HG03439 (cell line): ENCODE data around the gene CAPRIN1.
A peak's percentile ranks its signal among the peaks of the same experiment; 100 is the strongest.

Source experiments
- ATAC-seq: cut with Tn5 transposase; IDR thresholded peaks from one replicate; pipeline ENCODE4 v1.9.1; 2021; ENCODE audit warnings: mild to moderate bottlenecking, moderate library complexity; ENCODE audit not compliant: unreplicated experiment

Gene CAPRIN1, protein sequence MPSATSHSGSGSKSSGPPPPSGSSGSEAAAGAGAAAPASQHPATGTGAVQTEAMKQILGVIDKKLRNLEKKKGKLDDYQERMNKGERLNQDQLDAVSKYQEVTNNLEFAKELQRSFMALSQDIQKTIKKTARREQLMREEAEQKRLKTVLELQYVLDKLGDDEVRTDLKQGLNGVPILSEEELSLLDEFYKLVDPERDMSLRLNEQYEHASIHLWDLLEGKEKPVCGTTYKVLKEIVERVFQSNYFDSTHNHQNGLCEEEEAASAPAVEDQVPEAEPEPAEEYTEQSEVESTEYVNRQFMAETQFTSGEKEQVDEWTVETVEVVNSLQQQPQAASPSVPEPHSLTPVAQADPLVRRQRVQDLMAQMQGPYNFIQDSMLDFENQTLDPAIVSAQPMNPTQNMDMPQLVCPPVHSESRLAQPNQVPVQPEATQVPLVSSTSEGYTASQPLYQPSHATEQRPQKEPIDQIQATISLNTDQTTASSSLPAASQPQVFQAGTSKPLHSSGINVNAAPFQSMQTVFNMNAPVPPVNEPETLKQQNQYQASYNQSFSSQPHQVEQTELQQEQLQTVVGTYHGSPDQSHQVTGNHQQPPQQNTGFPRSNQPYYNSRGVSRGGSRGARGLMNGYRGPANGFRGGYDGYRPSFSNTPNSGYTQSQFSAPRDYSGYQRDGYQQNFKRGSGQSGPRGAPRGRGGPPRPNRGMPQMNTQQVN

DNA sequence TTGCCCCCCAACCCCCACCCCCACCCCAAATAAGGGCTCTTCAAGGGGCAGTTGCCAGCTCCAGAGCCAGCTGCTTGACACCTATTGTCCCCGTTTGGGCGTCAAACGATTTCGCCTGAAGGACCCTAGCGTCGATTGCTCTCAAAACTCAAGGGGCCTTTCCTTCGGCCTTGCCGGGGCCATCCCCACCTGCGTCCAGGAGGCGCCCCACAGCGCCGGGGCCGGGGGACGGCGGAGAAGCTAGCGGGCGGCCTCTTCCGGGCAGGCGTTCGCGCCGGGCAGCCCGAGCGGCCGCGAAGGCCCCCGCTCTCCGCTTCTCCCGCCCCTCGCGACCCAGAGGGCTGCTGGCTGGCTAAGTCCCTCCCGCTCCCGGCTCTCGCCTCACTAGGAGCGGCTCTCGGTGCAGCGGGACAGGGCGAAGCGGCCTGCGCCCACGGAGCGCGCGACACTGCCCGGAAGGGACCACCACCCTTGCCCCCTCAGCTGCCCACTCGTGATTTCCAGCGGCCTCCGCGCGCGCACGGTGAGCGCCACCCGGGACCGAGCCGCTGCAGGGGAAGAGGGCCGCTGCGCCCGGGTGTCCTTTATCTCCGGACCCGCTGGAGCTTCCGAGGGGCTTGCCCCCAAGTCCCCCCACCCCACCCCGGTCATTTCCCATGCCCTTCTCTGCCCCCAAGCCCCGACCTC, at the start of gene CAPRIN1:
Gene CAPRIN1 (plus strand): TSS at position 383 of the 687 bp plus-strand sequence. CDS start 690 bp downstream, outside the sequence.
- ATAC-seq: peak; percentile 70

DNA sequence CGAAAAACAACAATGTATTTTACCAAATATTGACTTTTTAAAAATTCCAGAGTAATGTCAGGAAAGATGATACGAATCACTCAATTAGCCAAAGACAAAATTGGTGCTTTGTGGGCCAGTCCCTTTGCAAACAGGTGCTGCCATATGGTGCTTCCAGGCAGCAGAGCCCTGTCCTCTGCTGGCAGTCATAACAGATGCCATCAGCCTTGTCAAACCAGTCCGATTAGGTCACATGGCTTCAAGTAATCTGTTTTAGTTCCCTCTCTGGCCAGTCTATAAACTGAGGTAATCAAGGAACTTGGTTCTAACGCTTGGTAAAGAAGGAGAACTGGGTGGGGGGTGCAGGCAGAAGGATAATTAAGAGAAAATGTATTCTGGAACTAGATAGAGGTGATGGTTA, 49.1 kb upstream of the CAPRIN1 start:
- ATAC-seq: no peak

DNA sequence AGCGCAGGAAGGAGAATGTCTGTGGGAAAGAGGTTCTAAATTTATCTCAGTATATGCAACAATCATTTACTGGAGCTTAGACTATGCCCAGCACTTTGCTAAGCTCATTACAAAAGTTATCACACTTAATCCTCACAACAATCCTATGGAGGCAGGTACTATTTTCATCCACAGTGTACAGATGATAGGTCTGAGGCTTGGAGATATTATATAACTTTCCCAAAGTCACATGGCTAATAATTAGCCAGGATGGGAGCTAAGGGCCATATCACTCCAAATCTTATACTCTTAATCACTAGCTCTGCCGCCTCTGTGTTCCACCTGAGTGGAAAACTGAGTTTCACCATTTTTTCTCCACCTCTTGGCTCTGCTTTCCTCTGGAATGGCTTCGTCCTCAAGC, 47.3 kb upstream of the CAPRIN1 start:
- no peak for ATAC-seq

DNA sequence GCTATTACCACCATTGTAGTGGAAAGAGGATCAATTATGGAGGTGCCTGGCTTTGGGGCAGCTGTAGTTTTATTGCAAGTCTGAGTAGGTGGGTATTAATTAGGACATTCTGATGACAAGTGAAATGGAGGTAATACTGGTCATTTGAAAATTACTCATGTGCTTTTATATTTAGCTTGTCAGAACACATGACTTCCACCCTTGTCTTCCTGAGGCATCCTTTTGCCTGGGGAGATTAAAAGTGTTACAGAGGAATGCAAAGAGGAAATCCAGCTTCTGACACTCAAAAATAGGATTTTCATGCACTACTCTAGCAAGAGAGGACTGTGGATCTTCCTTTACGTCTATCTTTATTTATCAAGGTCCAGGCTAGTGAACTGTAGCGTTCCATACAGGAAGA, 44.7 kb upstream of the CAPRIN1 start:
- ATAC-seq: no peak

DNA sequence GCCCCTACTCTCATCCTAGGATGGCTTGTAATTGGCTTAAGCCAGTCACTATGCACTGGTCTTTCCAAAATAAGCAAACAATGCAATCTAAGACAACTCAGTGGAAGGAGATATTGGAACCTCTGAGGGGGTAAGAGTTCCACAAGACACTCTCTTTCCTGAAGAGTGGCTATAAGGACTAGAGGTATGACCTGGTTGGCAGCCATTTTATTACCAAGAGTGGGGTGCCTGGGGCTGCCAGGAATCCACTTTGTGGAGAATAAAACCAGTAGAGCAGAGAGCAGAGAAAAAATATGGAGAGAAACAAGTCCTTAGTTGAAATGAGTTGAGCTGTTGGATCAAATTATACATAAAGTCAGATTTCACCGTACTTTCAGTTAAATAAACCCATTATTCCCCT, 38.8 kb upstream of the CAPRIN1 start:
- no peak for ATAC-seq

DNA sequence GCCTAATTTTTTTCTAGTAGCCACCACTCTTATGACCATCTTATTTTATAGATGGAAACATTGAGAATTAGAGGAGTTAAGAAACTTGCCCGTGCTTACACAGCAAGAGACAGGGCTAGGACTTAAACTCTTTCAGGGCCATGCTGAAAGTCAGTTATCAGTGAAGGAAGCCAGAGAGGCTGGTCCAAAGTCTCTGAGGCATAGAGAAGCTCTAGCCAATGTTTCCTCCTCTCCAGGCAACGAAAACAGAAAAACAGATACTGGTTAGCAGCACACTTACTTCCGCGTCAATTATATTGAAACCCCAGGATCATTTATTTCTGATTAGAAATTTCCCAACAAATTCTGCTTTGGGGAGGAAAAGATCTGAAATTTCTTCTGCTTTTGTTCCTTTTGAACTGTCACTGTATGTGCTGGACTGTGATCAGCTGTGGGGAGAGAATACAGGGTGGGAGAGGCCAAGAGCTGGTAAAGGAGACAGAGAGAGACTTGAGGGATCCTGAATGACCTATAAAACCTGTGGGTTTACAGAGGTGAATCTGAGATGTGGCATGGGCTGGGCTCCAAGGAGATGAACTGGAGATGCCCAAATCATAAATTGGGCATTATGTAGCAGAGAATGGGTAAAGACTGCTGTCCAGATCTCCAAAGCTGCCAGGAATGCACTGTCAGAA, 37.5 kb upstream of the CAPRIN1 start:
- ATAC-seq: no peak

DNA sequence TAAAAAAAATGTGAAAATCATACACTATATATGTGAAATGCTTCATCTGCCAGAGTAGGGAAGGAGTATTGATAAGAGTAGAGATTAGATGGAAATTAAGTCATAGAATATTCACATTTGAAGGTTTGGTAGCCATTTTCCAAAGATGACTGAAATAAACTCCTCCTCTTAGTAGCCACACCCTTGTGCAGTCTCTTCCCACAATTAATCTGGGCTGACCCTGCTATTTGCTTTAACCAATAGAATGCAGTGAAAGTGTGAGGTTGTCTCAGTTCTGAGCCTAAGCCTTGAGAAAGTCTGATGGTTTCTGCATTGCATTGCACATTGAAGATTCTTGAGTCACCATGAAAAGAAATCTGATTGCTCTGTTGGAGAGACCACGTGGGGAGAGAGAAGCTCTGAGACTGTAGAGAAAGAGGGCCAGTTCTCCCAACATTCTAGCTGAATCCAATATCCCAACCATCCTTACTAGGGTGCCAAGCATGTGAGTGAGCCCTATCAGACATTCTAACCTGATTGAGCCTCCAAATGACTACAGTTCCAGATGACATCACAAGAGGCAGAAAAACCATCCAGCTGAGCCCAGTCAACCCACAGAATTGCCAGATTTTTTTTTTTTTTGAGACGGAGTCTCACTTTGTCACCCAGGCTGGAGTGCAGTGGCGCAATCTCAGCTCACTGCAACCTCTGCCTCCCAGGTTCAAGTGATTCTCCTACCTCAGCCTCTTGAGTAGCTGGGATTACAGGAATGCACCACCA, 29.4 kb upstream of the CAPRIN1 start:
- no peak for ATAC-seq

DNA sequence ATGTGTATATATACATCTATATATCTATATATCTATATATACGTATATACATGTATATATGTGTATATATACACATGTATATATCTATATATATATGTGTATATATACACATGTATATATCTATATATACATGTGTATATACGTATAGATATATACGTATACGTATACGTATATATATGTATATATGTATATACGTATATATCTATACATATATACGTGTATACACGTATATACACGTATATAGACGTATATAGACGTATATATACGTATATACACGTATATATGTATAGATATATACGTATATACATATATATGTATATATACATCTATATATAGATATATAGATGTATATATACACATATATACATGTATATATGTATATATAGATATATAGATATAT, 25.1 kb upstream of the CAPRIN1 start:
- ATAC-seq: no peak

DNA sequence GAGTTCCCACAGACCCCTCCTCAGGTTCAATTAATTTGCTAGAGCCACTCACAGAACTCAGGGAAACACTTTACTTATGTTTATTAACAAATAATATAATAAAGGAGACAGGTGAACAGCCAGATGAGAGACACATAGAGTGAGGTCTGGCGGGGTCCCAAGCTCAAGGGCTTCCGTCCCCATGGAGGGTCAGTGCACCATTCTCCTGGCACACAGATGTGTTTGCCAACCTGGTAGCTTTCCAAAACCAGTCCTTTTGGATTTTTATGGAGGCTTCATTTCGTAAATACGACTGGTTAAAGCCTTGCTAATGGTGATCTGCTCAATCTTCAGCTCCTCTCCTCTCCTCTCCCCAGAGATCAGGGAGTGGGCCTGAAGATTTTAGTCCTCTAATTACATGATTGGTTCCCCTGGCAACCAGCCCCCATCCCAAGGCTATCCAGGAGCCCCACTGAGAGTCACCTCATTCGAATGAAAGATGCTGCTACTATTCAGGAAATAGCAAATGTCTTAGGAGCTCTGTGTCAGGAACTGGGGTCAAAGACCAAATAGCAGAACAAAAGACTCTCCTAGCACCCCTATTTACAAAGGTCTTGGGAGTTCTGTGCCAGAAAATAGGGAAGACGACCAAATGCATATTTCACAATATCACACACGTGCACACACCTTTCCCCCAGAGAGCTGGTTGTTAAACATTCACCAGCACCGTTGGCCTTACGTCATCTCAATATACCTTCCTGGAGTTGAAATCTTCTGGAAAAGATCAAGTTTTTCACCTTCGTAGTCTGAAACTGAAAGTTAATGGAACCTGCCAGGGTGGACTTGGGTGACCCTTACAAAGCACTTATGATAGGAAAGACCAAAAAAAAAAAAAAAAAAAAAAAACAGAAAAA, 23.8 kb upstream of the CAPRIN1 start:
- ATAC-seq: no peak

DNA sequence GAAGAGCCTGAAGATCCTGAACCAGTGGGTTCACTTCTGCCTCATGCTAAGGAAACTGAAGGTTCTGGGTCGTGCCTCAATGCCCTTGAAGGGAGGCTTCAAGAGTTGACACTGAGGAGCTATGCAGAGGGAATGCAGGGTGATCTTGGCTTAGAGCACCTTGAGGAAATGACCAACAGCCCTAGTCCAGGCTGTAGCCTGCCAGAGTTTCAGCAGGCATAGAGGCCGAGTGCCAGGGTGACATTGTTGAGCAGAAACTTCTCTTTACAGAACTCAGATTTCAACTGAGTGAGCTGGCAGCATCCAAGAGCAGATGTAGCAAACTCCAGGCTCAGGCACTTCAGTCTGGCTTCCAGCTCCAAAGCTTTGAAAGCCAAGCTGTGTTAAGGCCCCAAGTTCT, 23.1 kb upstream of the CAPRIN1 start:
- ATAC-seq: no peak

DNA sequence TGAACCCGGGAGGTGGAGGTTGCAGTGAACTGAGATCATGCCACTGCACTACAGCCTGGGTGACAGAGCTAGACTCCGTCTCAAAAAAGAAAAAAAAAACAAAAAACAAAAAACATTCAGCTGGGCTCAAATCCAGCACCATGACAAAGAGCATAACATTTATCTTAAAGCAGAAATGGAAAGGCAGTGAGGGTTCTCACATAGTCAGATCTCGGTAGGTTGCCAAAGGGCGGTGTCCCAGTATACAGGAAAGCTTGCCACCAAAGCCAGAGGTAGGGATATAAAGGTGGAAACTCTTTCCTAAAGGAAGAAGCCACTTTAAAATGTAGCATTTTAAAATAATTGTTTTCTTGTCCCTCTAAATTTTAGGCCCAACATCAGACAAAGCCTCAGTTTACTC, 22.4 kb upstream of the CAPRIN1 start:
- no peak for ATAC-seq

DNA sequence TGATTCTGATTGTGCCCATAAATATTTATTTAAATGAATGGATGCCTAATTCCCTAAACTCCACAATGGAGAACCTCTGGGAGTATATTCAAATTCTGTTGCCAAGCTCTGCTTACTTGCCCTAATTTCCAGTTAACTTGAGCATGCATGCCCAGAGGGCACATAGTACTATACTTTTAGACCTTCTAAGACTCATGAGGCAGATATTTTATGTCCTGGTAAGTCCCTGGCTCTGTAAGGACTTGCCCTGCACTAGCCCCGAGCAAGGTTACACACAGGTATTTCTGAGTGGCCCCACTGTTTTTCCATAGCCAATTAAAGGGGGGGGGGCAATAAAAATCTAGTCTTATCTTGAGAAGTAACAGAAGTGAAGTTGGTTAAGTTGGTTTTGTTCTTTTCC, 21.1 kb upstream of the CAPRIN1 start:
- no peak for ATAC-seq

DNA sequence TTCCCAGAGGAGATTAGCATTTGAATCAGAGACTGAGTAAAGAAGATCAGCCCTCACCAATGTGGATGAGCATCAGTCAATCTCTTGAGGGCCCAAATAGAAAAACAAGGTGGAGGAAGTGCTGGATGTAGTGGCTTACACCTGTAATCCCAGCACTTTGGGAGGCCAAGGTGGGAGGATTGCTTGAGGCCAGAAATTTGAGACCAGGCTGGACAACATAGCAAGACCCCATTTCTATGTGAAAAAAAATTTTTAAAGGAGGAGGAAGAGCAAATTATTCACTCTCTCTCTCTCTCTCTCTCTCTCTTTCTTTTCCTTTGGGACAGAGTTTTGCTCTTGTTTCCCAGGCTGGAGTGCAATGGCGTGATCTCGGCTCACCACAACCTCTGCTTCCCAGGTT, 18.1 kb upstream of the CAPRIN1 start:
- ATAC-seq: no peak

DNA sequence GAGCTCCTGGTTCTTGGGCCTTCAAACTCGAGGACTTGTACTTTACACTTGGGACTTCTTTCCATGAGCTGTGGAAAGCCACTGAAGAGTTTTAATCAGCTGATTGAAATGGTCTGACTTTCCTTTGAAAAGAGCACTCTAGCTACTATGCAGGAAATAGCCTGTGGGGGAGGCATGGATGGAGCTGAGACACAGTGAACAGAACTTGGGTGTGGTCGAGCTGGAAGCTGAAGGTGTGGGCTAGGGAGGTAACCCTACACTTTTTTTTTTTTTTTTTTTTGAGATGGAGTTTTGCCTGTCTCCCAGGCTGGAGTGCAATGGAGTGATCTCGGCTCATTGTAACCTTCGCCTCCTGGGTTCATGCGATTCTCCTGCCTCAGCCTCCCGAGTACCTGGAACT, 17.5 kb upstream of the CAPRIN1 start:
- ATAC-seq: no peak

DNA sequence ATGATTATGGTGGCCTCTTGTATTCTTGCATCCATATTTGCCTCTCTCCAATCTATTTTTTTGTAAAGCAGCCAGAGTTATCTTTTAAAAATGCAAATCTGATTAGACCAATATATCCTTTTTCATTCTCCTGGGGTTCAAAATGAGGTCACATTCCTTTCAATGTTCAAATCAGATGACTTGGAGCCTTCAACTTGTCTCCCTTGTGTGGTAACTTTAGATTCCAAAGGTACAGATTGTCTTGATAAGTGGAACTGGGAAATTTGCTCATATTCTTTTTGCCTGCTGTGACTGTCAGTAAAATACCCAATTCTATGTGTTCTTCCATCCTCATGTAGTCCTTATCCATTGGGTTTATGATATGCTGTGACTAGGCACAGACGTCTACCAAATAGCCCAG, 15.1 kb upstream of the CAPRIN1 start:
- no peak for ATAC-seq

DNA sequence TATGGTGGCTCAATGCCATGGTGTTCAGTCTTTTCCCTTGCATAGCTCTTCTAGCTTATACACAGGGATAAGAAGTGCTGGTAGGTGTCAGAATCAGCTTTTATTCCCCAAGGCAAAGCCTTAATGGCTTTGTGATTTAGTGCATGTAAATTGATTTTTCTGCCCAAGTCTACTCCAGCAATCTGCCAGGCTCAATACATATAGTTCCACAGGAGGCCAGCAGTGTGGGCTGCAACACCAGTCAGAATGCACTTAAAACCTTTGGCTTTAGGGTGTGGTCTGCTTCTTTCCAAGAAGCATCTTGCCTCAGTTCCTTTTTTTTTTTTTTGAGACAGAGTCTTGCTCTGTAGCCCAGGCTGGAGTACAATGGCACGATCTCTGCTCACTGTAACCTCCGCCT, 14.5 kb upstream of the CAPRIN1 start:
- ATAC-seq: no peak

DNA sequence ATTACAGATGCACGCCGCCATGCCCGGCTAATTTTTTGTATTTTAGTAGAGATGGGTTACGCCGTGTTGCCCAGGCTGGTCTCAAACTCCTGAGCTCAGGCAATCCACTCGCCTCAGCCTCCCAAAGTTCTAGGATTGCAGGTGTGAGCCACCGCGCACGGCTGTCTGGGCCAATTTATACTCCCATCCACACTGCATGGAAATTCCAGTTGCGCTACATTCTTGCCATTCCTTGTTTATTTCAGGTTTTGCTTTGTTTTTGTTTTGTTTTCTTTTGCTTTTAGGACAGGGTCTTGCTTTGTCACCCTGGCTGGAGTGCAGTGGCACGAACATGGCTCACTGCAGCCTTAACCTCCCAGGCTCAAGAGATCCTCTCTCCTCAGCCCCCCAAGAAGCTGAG, 11.0 kb upstream of the CAPRIN1 start:
- no peak for ATAC-seq

DNA sequence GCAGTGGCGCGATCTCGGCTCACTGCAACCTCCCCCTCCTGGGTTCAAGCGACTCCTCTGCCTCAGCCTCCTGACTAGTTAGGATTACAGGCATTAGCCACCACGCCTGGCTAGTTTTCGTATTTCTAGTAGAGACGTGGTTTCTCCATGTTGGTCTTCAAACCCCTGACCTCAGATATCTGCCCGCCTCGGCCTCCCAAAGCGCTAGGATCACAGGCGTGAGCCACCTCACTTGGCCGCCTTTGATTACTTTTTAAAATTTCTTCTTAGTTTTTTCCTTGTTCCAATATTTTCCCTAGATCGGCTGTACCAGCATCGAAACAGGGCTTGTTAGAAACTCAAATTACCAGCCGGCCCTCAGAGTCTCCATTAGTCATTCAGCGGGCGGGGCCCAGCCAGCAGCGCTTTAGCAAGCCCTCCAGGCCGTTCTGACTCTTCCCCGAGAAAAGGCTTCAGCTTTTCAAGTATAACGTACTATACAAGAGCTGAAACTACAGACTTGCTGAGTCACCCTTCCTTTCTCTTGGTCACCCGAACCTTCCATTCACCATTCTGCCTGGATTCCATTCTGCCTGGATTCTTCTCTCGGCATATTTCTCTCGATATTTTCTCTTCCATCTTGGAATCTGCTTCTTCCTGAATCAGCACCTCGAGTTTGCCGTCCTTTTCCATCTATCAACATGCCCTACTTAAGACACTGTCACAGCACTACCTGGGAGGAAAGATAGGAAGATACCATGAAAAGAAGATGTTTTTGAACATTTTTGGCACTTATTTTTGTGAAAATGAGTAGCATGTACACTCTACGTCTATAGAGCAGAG, 6.7 kb upstream of the CAPRIN1 start:
- no peak for ATAC-seq

DNA sequence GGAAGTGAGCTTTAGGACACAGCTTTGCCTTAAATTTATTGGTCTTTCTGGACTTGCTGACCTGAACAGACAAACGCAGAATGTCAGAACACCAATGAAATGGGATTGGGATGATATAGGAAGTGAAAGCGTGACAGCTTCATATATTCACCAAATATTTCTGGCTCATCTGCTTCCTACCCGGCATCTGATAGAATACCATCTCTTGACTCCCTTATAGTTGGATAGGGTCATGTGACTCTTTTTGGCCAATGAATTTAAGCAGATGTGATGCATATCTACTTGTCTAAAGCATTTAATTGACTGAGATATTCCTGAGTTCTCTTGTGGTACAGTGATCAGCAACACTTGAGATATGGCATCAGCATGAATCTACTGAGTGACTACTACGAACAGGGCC, 2.5 kb upstream of the CAPRIN1 start:
- no peak for ATAC-seq
